ENCODE data around the gene C6orf89.

C6orf89 gene

DNA sequence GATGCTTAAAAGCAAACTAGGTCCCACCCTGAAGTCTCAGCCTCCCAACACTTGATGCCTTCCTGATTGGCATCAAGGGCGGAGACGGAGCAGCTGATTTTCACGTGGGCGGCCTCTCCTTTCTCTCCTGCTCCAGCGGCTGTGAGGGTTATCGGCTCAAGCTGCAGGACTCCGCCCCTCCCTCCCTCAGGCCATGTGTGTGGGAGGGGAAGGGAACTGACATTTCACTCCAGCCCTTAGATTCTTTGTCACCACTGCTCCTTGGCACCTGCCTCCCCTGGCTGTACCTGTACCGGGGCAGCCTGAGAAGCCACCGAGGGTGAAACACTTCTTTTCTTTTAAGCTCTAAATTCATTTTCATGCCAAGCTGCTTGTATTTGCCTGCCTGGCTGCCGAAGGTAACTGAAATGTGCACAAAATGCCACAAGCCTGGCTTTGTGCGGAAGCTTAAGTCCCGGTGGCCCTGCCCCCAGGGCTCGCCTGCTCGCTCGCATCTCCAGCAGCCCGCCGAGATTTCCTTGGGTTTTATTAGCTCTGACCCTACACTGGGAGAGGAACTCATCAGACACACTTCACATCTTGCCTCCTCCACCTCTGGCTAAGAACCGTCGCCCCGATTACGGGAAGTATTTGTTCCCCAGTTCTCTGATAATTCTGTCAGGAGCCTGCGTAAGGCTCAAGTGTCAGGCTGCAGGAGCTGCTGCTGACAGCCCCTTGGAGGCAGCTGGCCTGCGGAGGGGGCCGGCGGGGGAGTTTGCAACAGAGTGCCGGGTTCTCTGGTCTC lies 36.9 kb upstream of the C6orf89 start:
- H3K79me2 ChIP-seq (ENCODE audit: low read length), result no peaks in the 10 kb centered on the region
- no peaks in the 10 kb centered on the region for H3K27me3 ChIP-seq (ENCODE audit: low read depth, low read length)
- H3K36me3 ChIP-seq (replicated peaks; ENCODE audit: low read depth, low read length), result peaks cover 25% of the 10 kb centered on the region
- H3K4me2 ChIP-seq (ENCODE audit: low read length), result no peak overlapping the region
- H3K4me1 ChIP-seq (ENCODE audit: low read length), result no peaks in the 10 kb centered on the region
- H3K9ac ChIP-seq (ENCODE audit: low read length), result no peak overlapping the region
- no peak overlapping the region for H3K27ac ChIP-seq (ENCODE audit: low read length)
- H2AFZ ChIP-seq (ENCODE audit: low read depth, low read length), result no peak overlapping the region
- TF ChIP-seq EZH2phosphoT487 (IDR thresholded peaks at IDR 0.05; ENCODE audit: low read depth) (no peak), CTCF (IDR thresholded peaks at IDR 0.05; ENCODE audit: low read depth, low read length) (no peak)
- no peaks in the 10 kb centered on the region for H3K9me3 ChIP-seq (ENCODE audit: insufficient read depth, low read length)
- no peak overlapping the region for H3K4me3 ChIP-seq (ENCODE audit: low read length)
- no peaks in the 10 kb centered on the region for H4K20me1 ChIP-seq (ENCODE audit: insufficient read depth, low read length)

DNA sequence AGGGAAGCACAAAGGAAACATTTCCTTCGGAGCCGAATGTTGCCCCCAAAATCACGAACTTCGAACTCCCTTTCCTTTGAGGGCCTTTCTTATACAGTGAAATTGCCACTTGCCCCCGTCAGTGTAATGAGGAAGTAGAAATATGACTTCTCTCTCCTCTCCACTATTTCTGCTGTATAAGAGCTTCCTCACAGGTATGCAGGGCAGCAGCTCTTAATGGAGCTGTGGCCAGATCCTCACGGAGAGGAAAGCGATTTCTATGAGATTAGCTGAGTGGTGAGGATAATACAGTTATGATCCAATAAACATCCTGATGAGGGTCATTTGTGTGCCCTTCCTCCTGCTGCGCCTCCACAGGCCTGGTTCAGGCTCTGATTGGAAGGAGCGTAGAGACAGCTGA lies 35.7 kb upstream of the C6orf89 start:
- no peak for TF ChIP-seq EZH2phosphoT487 (IDR thresholded peaks at IDR 0.05; ENCODE audit: low read depth)
- TF ChIP-seq CTCF (IDR thresholded peaks at IDR 0.05; ENCODE audit: low read depth, low read length), result no peak
- no peaks in the 10 kb centered on the region for H3K27me3 ChIP-seq (ENCODE audit: low read depth, low read length)
- no peak overlapping the region for H3K9ac ChIP-seq (ENCODE audit: low read length)

GRCh38 chr6:36851149-36851614 lies 34.6 kb upstream of the C6orf89 start:
- no peaks in the 10 kb centered on the region for H4K20me1 ChIP-seq (ENCODE audit: insufficient read depth, low read length)
- H3K4me2 ChIP-seq (ENCODE audit: low read length), result no peak overlapping the region
- no peak overlapping the region for H2AFZ ChIP-seq (ENCODE audit: low read depth, low read length)
- H3K36me3 ChIP-seq (replicated peaks; ENCODE audit: low read depth, low read length), result peaks cover 41% of the 10 kb centered on the region
- no peaks in the 10 kb centered on the region for H3K79me2 ChIP-seq (ENCODE audit: low read length)
- H3K27me3 ChIP-seq (ENCODE audit: low read depth, low read length), result no peaks in the 10 kb centered on the region
- no peaks in the 10 kb centered on the region for H3K9me3 ChIP-seq (ENCODE audit: insufficient read depth, low read length)
- H3K4me3 ChIP-seq (ENCODE audit: low read length), result no peak overlapping the region
- TF ChIP-seq EZH2phosphoT487 (IDR thresholded peaks at IDR 0.05; ENCODE audit: low read depth), result no peak
- peak; percentile 93 for TF ChIP-seq CTCF (IDR thresholded peaks at IDR 0.05; ENCODE audit: low read depth, low read length)
- no peak overlapping the region for H3K9ac ChIP-seq (ENCODE audit: low read length)
- H3K4me1 ChIP-seq (ENCODE audit: low read length), result no peaks in the 10 kb centered on the region
- no peak overlapping the region for H3K27ac ChIP-seq (ENCODE audit: low read length)

More for the DNA sequence above, 35.7 kb upstream of the C6orf89 start:
- Histone ChIP-seq H3K4me2 (ENCODE audit: low read length) (no peak overlapping the region), H4K20me1 (ENCODE audit: insufficient read depth, low read length) (no peaks in the 10 kb centered on the region), H3K79me2 (ENCODE audit: low read length) (no peaks in the 10 kb centered on the region), H3K4me1 (ENCODE audit: low read length) (no peaks in the 10 kb centered on the region), H3K36me3 (replicated peaks; ENCODE audit: low read depth, low read length) (peaks cover 30% of the 10 kb centered on the region), H3K4me3 (ENCODE audit: low read length) (no peak overlapping the region), H3K27ac (ENCODE audit: low read length) (no peak overlapping the region), H2AFZ (ENCODE audit: low read depth, low read length) (no peak overlapping the region), H3K9me3 (ENCODE audit: insufficient read depth, low read length) (no peaks in the 10 kb centered on the region)

GRCh38 chr6:36851626-36852025 lies 34.1 kb upstream of the C6orf89 start:
- Histone ChIP-seq H3K9ac (ENCODE audit: low read length) (no peak overlapping the region), H2AFZ (ENCODE audit: low read depth, low read length) (no peak overlapping the region), H4K20me1 (ENCODE audit: insufficient read depth, low read length) (no peaks in the 10 kb centered on the region), H3K4me2 (ENCODE audit: low read length) (no peak overlapping the region), H3K4me3 (ENCODE audit: low read length) (no peak overlapping the region), H3K9me3 (ENCODE audit: insufficient read depth, low read length) (no peaks in the 10 kb centered on the region), H3K27me3 (ENCODE audit: low read depth, low read length) (no peaks in the 10 kb centered on the region), H3K36me3 (replicated peaks; ENCODE audit: low read depth, low read length) (peaks cover 45% of the 10 kb centered on the region), H3K79me2 (ENCODE audit: low read length) (no peaks in the 10 kb centered on the region), H3K4me1 (ENCODE audit: low read length) (no peaks in the 10 kb centered on the region), H3K27ac (ENCODE audit: low read length) (no peak overlapping the region)
- TF ChIP-seq EZH2phosphoT487 (IDR thresholded peaks at IDR 0.05; ENCODE audit: low read depth) (no peak), CTCF (IDR thresholded peaks at IDR 0.05; ENCODE audit: low read depth, low read length) (no peak)

All from OCI-LY3 (cell line).